ENCODE measurements around the gene MYADML2. TPM values are rescaled to one million over a fixed set of nuclear protein-coding genes. Genes with fewer than 3 reads are reported as not detected.

MYADML2 gene
- polyA plus RNA-seq, 4 donors = 0.03 to 0.06 TPM; not detected in 2

DNA sequence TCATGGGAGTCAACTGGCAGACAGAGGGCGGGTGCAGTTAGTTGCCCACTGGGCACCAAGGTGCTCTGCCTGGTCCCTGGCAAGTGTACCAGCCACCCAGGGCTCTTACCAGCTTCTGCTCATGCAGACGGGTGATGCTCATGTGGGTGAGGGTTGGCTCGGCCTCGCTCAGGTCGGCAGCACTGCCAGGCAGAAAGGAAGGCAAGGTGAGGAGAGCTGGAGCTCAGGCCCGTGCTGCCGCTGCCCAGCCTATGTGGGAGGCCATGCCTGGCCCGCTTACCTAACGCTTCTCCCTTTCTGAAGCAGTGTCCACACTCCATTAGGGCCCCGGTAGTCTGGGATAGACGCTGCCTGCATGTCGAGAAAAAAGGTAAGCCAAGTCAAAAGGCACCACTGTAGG is 31.7 kb downstream of the MYADML2 start:
- 89 to 95% (median 93%) methylated on average over 12 of the region's 12 CpGs for WGBS, 3 donors
- Histone ChIP-seq H3K4me3 (ENCODE audit: low read depth in 1 of 3, low read length in 3 of 3) (no peak overlapping the region), H3K27me3 (ENCODE audit: control insufficient read depth in 3 of 3, insufficient read depth in 3 of 3, low read length in 3 of 3) (no peaks in the 10 kb centered on the region), H3K36me3 (ENCODE audit: control insufficient read depth in 3 of 3, insufficient read depth in 2 of 3, low read depth in 1 of 3, low read length in 3 of 3) (peaks cover 7 to 62% (median 21%) of the 10 kb centered on the region in 3 donors), H3K27ac (ENCODE audit: low read depth in 1 of 3, low read length in 2 of 3) (no peak overlapping the region), H3K9me3 (ENCODE audit: control insufficient read depth in 2 of 2, insufficient read depth in 1 of 2, low read depth in 1 of 2, low read length in 1 of 2) (no peaks in the 10 kb centered on the region), H3K4me1 (ENCODE audit: control insufficient read depth in 3 of 3, insufficient read depth in 2 of 3, low read depth in 1 of 3, low read length in 2 of 3) (peaks cover 8 to 34% (median 9%) of the 10 kb centered on the region in 3 donors)
- no peak for FAIRE-seq
- no peak for DNase-seq

DNA sequence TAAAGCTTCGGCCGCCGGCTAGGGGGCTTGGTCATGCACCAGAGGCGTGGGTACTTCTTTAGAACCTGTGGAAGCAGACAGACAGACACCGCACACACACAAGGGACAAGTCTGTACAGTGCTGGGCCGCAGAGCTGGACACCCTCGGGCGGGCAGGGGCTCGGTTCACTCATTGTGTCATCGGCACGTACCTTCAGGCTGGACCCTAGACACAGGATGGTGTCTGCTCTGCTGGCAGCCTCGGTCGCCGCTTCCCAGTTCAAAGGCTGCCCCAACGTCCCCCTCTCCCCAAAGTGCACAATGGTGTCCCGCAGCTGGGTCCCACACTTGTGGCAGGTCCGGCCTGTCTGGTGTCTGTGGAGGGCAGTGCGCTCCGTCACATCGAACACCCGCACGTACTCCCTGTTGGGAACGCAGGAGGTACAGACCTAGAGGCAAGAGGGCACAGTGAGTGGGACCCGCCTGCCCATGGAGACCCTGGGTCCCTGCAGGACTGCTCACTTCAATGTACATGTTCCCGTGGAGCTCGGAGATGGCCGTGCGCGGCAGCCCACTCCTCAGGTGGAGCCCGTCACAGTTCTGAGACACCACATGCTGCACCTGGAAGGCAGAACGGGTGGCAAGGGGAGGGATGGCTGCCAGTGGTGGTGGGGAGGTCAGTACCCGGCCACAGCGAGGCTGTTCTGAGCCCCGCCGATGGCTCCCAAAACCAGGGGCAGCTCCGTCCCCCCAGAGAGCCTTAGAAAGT is 32.8 kb downstream of the MYADML2 start:
- Histone ChIP-seq H3K9me3 (ENCODE audit: control insufficient read depth in 2 of 2, insufficient read depth in 1 of 2, low read depth in 1 of 2, low read length in 1 of 2) (no peaks in the 10 kb centered on the region), H3K27ac (ENCODE audit: low read depth in 1 of 3, low read length in 2 of 3) (no peak overlapping the region), H3K4me1 (ENCODE audit: control insufficient read depth in 3 of 3, insufficient read depth in 2 of 3, low read depth in 1 of 3, low read length in 2 of 3) (peaks cover 5 to 36% (median 9%) of the 10 kb centered on the region in 3 donors), H3K4me3 (ENCODE audit: low read depth in 1 of 3, low read length in 3 of 3) (no peak overlapping the region), H3K36me3 (ENCODE audit: control insufficient read depth in 3 of 3, insufficient read depth in 2 of 3, low read depth in 1 of 3, low read length in 3 of 3) (peaks cover 7 to 56% (median 24%) of the 10 kb centered on the region in 3 donors), H3K27me3 (ENCODE audit: control insufficient read depth in 3 of 3, insufficient read depth in 3 of 3, low read length in 3 of 3) (no peaks in the 10 kb centered on the region)
- 96 to 98% (median 96%) methylated on average over 34 to 36 of the region's 36 CpGs for WGBS, 3 donors
- no peak for FAIRE-seq
- no peak for DNase-seq

DNA sequence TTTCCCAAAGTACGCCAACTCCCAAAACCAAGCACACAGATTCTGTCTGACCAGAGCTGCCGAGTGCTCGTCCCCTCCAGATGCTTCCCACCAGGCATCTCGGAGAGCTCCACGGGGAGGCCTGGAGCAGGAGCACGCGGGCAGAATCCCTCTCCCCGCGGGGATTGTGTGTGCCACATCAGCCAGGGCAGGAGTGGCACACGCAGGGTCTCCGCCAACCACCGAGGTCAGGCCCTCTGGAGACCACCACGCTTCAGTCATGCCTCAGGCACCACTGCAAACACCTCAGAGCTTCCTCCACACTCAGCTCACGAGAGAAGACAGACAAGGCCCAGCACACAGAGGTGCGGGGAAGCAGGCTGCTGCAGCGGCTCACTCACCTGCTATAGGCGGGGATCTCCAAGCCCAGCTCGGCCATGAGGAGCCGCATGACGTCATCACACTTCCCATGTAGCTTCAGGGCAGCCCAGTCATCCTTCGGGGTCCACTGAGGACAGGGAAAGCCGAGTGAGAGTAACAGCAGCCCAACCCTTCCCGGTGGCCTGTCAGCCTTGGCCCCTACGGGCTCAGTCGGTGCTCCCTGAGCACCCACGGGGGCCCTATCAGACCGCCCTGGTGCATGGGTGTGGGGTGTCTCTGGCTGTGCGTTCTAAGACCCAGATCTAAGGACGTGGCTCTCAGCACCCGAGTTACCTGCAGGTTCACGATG is 33.5 kb downstream of the MYADML2 start:
- no peaks in the 10 kb centered on the region for H3K27me3 ChIP-seq (ENCODE audit: control insufficient read depth in 3 of 3, insufficient read depth in 3 of 3, low read length in 3 of 3)
- H3K27ac ChIP-seq (ENCODE audit: low read depth in 1 of 3, low read length in 2 of 3) = no peak overlapping the region
- H3K9me3 ChIP-seq (ENCODE audit: control insufficient read depth in 2 of 2, insufficient read depth in 1 of 2, low read depth in 1 of 2, low read length in 1 of 2) = no peaks in the 10 kb centered on the region
- no peak overlapping the region for H3K4me3 ChIP-seq (ENCODE audit: low read depth in 1 of 3, low read length in 3 of 3)
- WGBS, 3 donors = 94 to 98% (median 95%) methylated on average over 31 of the region's 31 CpGs
- H3K36me3 ChIP-seq (ENCODE audit: control insufficient read depth in 3 of 3, insufficient read depth in 2 of 3, low read depth in 1 of 3, low read length in 3 of 3) = peaks cover 7 to 56% (median 24%) of the 10 kb centered on the region in 3 donors
- H3K4me1 ChIP-seq (ENCODE audit: control insufficient read depth in 3 of 3, insufficient read depth in 2 of 3, low read depth in 1 of 3, low read length in 2 of 3) = peaks cover 5 to 32% (median 9%) of the 10 kb centered on the region in 3 donors
- FAIRE-seq (no peak), DNase-seq (no peak)

DNA sequence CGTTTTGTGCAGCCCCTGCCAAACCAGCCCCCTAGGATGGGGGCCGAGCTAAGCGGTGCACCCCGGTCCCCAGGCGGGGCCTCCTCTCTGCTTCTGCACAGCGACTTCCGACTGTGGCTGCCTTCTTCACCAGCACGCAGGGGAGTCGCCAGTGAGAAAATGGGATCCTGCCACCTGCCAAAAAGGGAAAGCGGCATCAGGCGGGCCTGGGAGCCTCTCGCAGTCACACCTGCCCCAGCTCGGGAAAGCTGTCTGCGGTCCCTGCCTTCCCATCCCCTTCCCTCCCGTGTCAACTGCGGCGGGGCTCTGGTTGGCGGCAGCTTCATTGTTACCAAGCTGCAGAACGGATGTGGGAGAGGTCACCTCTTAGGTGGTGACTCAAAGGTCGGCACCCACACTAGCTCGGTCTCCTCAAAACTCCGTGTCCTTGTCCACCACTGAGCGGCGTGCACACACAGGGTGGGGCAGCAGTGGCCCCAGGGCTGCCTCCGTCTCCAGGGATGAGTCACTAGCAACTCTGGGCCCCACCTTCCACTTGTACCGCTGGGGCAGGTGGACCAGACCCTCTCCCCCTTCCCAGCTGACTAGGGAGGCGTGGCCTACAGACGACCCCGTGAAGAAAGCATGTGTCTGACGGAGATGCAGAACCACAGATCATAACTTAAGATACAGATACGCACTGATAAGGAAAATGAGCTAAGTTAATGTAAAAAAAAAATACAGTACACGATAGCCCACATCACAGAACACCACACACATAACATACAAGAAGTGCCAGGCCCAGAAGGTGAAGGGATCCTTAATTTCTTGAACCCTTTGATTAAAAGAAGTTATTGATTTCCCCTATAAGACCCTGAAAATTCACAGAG is 34.4 kb downstream of the MYADML2 start:
- H3K27me3 ChIP-seq (ENCODE audit: control insufficient read depth in 3 of 3, insufficient read depth in 3 of 3, low read length in 3 of 3) = no peaks in the 10 kb centered on the region
- no peak for FAIRE-seq
- no peak overlapping the region for H3K27ac ChIP-seq (ENCODE audit: low read depth in 1 of 3, low read length in 2 of 3)
- peaks cover 7 to 64% (median 31%) of the 10 kb centered on the region in 3 donors for H3K36me3 ChIP-seq (ENCODE audit: control insufficient read depth in 3 of 3, insufficient read depth in 2 of 3, low read depth in 1 of 3, low read length in 3 of 3)
- WGBS, 3 donors = 80 to 90% (median 88%) methylated on average over 31 to 32 of the region's 32 CpGs
- no peaks in the 10 kb centered on the region for H3K9me3 ChIP-seq (ENCODE audit: control insufficient read depth in 2 of 2, insufficient read depth in 1 of 2, low read depth in 1 of 2, low read length in 1 of 2)
- peaks cover 2 to 28% (median 7%) of the 10 kb centered on the region in 3 donors for H3K4me1 ChIP-seq (ENCODE audit: control insufficient read depth in 3 of 3, insufficient read depth in 2 of 3, low read depth in 1 of 3, low read length in 2 of 3)
- peak in 1 of 2 donors; percentile 56 for DNase-seq
- H3K4me3 ChIP-seq (ENCODE audit: low read depth in 1 of 3, low read length in 3 of 3) = no peak overlapping the region

DNA sequence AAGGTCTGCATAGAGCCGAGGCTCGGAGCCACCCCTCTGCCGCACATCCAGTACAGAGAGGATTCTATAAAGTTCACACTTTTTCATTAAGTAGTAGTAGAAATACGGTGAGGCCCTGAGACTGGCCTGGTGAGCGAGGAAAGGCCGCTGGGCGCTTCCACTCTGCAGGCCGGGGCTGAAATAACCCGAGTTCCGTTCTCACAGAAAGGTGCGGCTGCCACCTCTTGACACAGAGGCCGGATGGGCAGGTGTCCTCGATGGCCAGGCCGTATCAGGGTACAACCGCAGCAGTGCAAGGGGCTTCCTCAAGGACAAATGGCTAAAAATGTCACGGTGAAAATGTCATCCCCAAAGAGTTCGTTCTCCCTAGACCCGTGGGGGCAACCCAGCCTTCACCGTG is 35.1 kb downstream of the MYADML2 start:
- Histone ChIP-seq H3K27me3 (ENCODE audit: control insufficient read depth in 3 of 3, insufficient read depth in 3 of 3, low read length in 3 of 3) (no peaks in the 10 kb centered on the region), H3K9me3 (ENCODE audit: control insufficient read depth in 2 of 2, insufficient read depth in 1 of 2, low read depth in 1 of 2, low read length in 1 of 2) (no peaks in the 10 kb centered on the region), H3K4me1 (ENCODE audit: control insufficient read depth in 3 of 3, insufficient read depth in 2 of 3, low read depth in 1 of 3, low read length in 2 of 3) (peaks cover 2 to 24% (median 4%) of the 10 kb centered on the region in 3 donors), H3K4me3 (ENCODE audit: low read depth in 1 of 3, low read length in 3 of 3) (peak overlapping the region in 1 of 3 donors; percentile 13), H3K36me3 (ENCODE audit: control insufficient read depth in 3 of 3, insufficient read depth in 2 of 3, low read depth in 1 of 3, low read length in 3 of 3) (peaks cover 7 to 71% (median 32%) of the 10 kb centered on the region in 3 donors), H3K27ac (ENCODE audit: low read depth in 1 of 3, low read length in 2 of 3) (peak overlapping the region in 2 of 3 donors; percentile 13 to 36)
- DNase-seq (no peak), FAIRE-seq (no peak)
- WGBS, 3 donors = 80 to 87% (median 83%) methylated on average over 19 of the region's 19 CpGs

DNA sequence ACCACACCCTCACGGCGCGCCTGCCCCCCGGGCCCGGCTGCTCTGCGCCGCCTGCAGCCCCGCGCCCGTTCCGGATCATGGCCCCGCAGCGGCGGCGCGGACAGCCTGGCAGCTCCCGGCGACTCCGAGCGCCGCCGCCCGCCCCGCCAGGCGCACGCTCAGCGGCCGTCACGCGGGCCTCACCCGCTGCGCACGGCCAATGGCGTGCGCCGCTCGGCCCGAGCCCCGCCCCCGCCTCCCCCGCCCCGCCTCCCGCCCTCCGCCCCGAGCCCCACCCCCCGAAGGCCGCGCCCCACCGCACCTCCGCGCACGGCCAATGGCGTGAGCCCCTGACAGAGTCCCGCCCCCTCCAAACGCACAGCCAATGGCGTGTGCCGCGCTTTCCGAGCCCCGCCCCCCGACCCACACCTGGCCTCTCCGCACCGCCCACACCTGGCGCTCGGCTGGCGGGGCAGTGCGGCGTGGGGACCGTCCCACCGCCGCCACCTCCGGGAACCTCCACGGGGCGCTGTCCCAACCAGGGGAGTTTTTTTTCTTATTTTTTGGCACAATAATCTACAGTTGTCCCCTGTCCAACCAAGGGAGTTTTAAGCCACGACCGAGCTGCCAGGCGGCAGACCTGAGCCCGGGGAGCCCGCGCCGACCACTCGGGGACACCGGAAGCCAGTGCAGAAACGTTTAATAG is 35.6 kb downstream of the MYADML2 start, which contains the start of gene PCYT2:
PCYT2 (minus strand) TSS at position 123 of the 685 bp plus-strand sequence; CDS start at position 79, 44 bp downstream.
- FAIRE-seq = no peak
- Histone ChIP-seq H3K36me3 (ENCODE audit: control insufficient read depth in 3 of 3, insufficient read depth in 2 of 3, low read depth in 1 of 3, low read length in 3 of 3) (peaks cover 7 to 76% (median 36%) of the 10 kb centered on the region in 3 donors), H3K4me1 (ENCODE audit: control insufficient read depth in 3 of 3, insufficient read depth in 2 of 3, low read depth in 1 of 3, low read length in 2 of 3) (peaks cover 0 to 20% (median 2%) of the 10 kb centered on the region in 3 donors)

DNA sequence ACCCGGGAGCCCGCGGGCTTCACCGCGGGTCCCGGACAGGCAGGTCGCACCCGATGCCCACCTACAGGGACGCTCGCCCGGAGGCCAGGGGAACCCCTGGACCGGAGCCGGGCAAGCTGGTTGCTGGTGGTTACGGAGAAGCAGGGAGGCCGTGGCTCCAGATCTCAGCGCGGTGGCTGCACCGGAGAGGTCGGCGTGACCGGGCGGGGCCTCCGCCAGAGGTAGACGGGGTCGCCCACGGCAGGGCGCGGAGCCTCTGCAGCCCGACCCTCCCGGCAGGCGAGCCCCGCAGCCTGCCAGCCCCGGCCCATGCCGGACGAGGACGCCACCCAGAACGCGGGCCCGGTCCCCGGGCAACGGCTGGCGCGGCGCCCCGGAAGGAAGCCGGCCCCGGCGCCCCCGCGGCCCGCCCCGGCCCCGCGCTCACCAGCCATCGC is 36.2 kb downstream of the MYADML2 start:
- WGBS, 3 donors = 0 to 1% (median 1%) methylated on average over 26 to 55 of the region's 55 CpGs
- H3K36me3 ChIP-seq (ENCODE audit: control insufficient read depth in 3 of 3, insufficient read depth in 2 of 3, low read depth in 1 of 3, low read length in 3 of 3) = peaks cover 7 to 79% (median 37%) of the 10 kb centered on the region in 3 donors
- FAIRE-seq = no peak

More for the DNA sequence above, 35.6 kb downstream of the MYADML2 start, which contains the start of gene PCYT2:
- Histone ChIP-seq H3K27me3 (ENCODE audit: control insufficient read depth in 3 of 3, insufficient read depth in 3 of 3, low read length in 3 of 3) (no peaks in the 10 kb centered on the region), H3K4me3 (ENCODE audit: low read depth in 1 of 3, low read length in 3 of 3) (peak within 1 kb of the TSS; percentile 77 to 98 (median 82)), H3K9me3 (ENCODE audit: control insufficient read depth in 2 of 2, insufficient read depth in 1 of 2, low read depth in 1 of 2, low read length in 1 of 2) (no peaks in the 10 kb centered on the region), H3K27ac (ENCODE audit: low read depth in 1 of 3, low read length in 2 of 3) (peak within 1 kb of the TSS; percentile 92 to 98 (median 96))
- WGBS, 3 donors = 4 to 15% (median 8%) methylated on average over 33 to 84 of the region's 84 CpGs
- DNase-seq = peak; percentile 94

More for the DNA sequence above, 36.2 kb downstream of the MYADML2 start:
- Histone ChIP-seq H3K27ac (ENCODE audit: low read depth in 1 of 3, low read length in 2 of 3) (peak overlapping the region; percentile 92 to 98 (median 96)), H3K9me3 (ENCODE audit: control insufficient read depth in 2 of 2, insufficient read depth in 1 of 2, low read depth in 1 of 2, low read length in 1 of 2) (no peaks in the 10 kb centered on the region), H3K4me1 (ENCODE audit: control insufficient read depth in 3 of 3, insufficient read depth in 2 of 3, low read depth in 1 of 3, low read length in 2 of 3) (peaks cover 0 to 15% (median 2%) of the 10 kb centered on the region in 3 donors), H3K4me3 (ENCODE audit: low read depth in 1 of 3, low read length in 3 of 3) (peak overlapping the region; percentile 77 to 98 (median 82)), H3K27me3 (ENCODE audit: control insufficient read depth in 3 of 3, insufficient read depth in 3 of 3, low read length in 3 of 3) (no peaks in the 10 kb centered on the region)
- DNase-seq = no peak

All from small intestine (tissue), 7 donors.